ENCODE results near the gene DNAJB12.
"Not testable (repeated sequence)": the region's sequence is repeated elsewhere in the genome, so short reads cannot be mapped to it uniquely, and the experiment has no call there.

The DNAJB12 gene

DNA sequence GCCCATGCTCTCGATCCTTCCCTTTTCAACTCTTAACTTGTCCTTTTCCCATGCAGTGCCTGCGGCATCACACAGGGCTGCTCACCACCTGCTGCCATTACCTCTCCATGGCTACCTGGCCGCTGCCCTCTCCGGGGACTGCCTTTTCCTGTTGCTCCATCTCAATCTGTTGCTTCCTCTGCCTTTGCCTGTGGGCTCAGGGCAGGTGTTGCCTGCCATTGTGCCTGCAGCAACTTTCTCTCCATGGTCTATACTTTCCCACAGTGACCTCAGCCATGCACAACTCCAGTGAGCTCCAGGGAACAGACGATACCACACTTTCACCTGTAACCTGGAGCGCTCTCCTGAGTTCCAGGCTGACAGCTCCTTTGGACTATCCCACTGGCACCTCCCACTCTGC is 3.2 kb downstream of the DNAJB12 start:
- Histone ChIP-seq H3K27ac (ENCODE audit: low read depth, low read length) (no peak overlapping the region), H3K9me2 (replicated peaks; ENCODE audit: insufficient read depth, low read length) (no peaks in the 10 kb centered on the region), H4K20me1 (ENCODE audit: low read depth, low read length) (no peaks in the 10 kb centered on the region), H3K27me3 (ENCODE audit: low read length) (no peaks in the 10 kb centered on the region), H3K4me3 (ENCODE audit: insufficient read depth, low read length, poor library complexity, severe bottlenecking) (no peak overlapping the region), H3K4me2 (ENCODE audit: low read depth, low read length, poor library complexity, severe bottlenecking) (no peak overlapping the region), H3K36me3 (ENCODE audit: low read length) (no peaks in the 10 kb centered on the region), H3K9ac (ENCODE audit: low read length) (no peak overlapping the region), H2AFZ (ENCODE audit: low read depth, low read length, severe bottlenecking) (no peak overlapping the region), H3K9me3 (ENCODE audit: insufficient read depth, low read length) (no peaks in the 10 kb centered on the region), H3F3A (ENCODE audit: insufficient read depth) (0 out of 2 replicates have a peak, but pooled peaks cover 4% of the 10 kb centered on the region), H3K79me2 (ENCODE audit: insufficient read depth, low read length) (peaks cover 58% of the 10 kb centered on the region)
- no peak for TF ChIP-seq EZH2phosphoT487 (conservative IDR thresholded peaks at IDR 0.05; ENCODE audit: low read length)
- TF ChIP-seq, protein P1, sequence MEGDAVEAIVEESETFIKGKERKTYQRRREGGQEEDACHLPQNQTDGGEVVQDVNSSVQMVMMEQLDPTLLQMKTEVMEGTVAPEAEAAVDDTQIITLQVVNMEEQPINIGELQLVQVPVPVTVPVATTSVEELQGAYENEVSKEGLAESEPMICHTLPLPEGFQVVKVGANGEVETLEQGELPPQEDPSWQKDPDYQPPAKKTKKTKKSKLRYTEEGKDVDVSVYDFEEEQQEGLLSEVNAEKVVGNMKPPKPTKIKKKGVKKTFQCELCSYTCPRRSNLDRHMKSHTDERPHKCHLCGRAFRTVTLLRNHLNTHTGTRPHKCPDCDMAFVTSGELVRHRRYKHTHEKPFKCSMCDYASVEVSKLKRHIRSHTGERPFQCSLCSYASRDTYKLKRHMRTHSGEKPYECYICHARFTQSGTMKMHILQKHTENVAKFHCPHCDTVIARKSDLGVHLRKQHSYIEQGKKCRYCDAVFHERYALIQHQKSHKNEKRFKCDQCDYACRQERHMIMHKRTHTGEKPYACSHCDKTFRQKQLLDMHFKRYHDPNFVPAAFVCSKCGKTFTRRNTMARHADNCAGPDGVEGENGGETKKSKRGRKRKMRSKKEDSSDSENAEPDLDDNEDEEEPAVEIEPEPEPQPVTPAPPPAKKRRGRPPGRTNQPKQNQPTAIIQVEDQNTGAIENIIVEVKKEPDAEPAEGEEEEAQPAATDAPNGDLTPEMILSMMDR (IDR thresholded peaks at IDR 0.05; ENCODE audit: insufficient read depth, low read length, poor library complexity, severe bottlenecking) = no peak

DNA sequence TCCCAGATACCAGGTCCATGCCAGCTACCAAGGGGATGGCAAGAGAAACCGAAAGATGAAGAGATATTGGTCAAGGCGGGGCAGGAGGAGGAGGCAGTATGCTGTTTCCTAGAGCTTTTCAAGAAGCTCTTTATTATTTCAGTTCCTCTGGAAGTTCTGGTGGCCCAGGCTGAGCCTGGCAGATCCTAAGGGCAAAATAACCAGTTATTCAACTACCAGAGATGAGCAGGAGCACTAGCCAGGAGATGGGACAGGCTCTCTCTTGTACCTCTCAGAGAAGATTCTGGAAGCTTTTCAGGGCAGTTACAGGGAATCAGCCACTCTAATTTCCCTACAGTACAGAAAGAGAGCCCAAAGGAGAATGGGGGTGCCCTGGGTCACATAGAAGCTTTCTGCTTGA is 5.3 kb downstream of the DNAJB12 start:
- Histone ChIP-seq H3K9me3 (ENCODE audit: insufficient read depth, low read length) (no peaks in the 10 kb centered on the region), H3K79me2 (ENCODE audit: insufficient read depth, low read length) (peaks cover 58% of the 10 kb centered on the region), H3K4me2 (ENCODE audit: low read depth, low read length, poor library complexity, severe bottlenecking) (no peak overlapping the region), H3K36me3 (ENCODE audit: low read length) (no peaks in the 10 kb centered on the region), H3F3A (ENCODE audit: insufficient read depth) (no peaks in the 10 kb centered on the region), H3K27me3 (ENCODE audit: low read length) (no peaks in the 10 kb centered on the region), H3K9ac (ENCODE audit: low read length) (no peak overlapping the region), H4K20me1 (ENCODE audit: low read depth, low read length) (no peaks in the 10 kb centered on the region), H3K4me3 (ENCODE audit: insufficient read depth, low read length, poor library complexity, severe bottlenecking) (no peak overlapping the region), H2AFZ (ENCODE audit: low read depth, low read length, severe bottlenecking) (no peak overlapping the region), H3K9me2 (replicated peaks; ENCODE audit: insufficient read depth, low read length) (no peaks in the 10 kb centered on the region), H3K27ac (ENCODE audit: low read depth, low read length) (no peak overlapping the region)
- TF ChIP-seq EZH2phosphoT487 (conservative IDR thresholded peaks at IDR 0.05; ENCODE audit: low read length) = no peak
- TF ChIP-seq, protein P1 (IDR thresholded peaks at IDR 0.05; ENCODE audit: insufficient read depth, low read length, poor library complexity, severe bottlenecking) = no peak

DNA sequence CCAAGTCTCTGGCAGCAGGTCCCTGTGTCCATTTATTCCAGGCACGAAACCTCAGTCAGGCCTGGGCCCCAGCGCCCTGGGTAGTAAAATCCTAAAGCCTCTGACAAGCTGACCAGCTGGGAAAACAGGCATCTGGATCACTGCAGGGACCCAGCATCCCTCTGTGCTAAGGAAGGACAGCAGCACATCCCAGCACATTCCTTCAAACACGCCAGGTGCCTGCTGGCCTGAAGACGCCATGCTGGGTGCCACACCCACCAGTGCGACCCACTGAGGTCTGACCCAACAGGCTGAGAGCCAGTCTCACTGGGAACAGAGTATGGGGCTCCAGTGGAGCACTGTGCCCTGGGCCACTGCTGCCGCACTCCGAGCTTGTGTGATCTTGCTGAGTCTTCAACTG is 6.4 kb downstream of the DNAJB12 start:
- TF ChIP-seq EZH2phosphoT487 (conservative IDR thresholded peaks at IDR 0.05; ENCODE audit: low read length) = no peak
- TF ChIP-seq, protein P1 (IDR thresholded peaks at IDR 0.05; ENCODE audit: insufficient read depth, low read length, poor library complexity, severe bottlenecking) = no peak
- Histone ChIP-seq H3F3A (ENCODE audit: insufficient read depth) (no peaks in the 10 kb centered on the region), H2AFZ (ENCODE audit: low read depth, low read length, severe bottlenecking) (no peak overlapping the region), H3K9ac (ENCODE audit: low read length) (no peak overlapping the region), H3K4me3 (ENCODE audit: insufficient read depth, low read length, poor library complexity, severe bottlenecking) (no peak overlapping the region), H3K27me3 (ENCODE audit: low read length) (no peaks in the 10 kb centered on the region), H3K36me3 (ENCODE audit: low read length) (no peaks in the 10 kb centered on the region), H3K9me2 (replicated peaks; ENCODE audit: insufficient read depth, low read length) (no peaks in the 10 kb centered on the region), H3K27ac (ENCODE audit: low read depth, low read length) (no peak overlapping the region), H3K9me3 (ENCODE audit: insufficient read depth, low read length) (no peaks in the 10 kb centered on the region), H3K79me2 (ENCODE audit: insufficient read depth, low read length) (peaks cover 47% of the 10 kb centered on the region), H3K4me2 (ENCODE audit: low read depth, low read length, poor library complexity, severe bottlenecking) (no peak overlapping the region), H4K20me1 (ENCODE audit: low read depth, low read length) (no peaks in the 10 kb centered on the region)

DNA sequence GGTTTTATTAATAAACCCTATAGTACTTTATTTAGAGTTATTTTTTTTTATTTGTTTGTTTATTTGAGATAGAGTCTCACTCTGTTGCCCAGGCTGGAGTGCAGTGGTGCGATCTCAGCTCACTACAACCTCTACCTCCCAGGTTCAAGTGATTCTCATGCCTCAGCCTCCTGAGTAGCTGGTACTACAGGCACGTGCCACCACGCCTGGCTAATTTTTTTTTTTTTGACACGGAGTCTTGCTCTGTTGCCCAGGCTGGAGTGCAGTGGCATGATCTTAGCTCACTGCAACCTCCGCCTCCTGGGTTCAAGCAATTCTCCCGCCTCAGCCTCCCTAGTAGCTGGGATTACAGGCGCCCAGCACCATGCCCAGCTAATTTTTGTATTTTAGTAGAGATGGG is 8.6 kb downstream of the DNAJB12 start:
- H3K36me3 ChIP-seq (ENCODE audit: low read length); H3K27ac ChIP-seq (ENCODE audit: low read depth, low read length); H3K4me3 ChIP-seq (ENCODE audit: insufficient read depth, low read length, poor library complexity, severe bottlenecking); H3K4me2 ChIP-seq (ENCODE audit: low read depth, low read length, poor library complexity, severe bottlenecking); H2AFZ ChIP-seq (ENCODE audit: low read depth, low read length, severe bottlenecking); H3K9me2 ChIP-seq (replicated peaks; ENCODE audit: insufficient read depth, low read length); H3K9me3 ChIP-seq (ENCODE audit: insufficient read depth, low read length); H4K20me1 ChIP-seq (ENCODE audit: low read depth, low read length); H3K27me3 ChIP-seq (ENCODE audit: low read length); H3F3A ChIP-seq (ENCODE audit: insufficient read depth); H3K9ac ChIP-seq (ENCODE audit: low read length): not testable (repeated sequence)
- peaks cover 25% of the 10 kb centered on the region; the same call in 1 of the 2 replicates for H3K79me2 ChIP-seq (ENCODE audit: insufficient read depth, low read length)
